AG09309 (cell line): ENCODE data around the gene IP6K1.
"Not testable (repeated sequence)": the region's sequence is repeated elsewhere in the genome, so short reads cannot be mapped to it uniquely, and the experiment has no call there.

Source experiments
- DNase-seq: peaks from one replicate; pipeline ENCODE4 v3.0.0-alpha.2; 2010; ENCODE audit warnings: low read depth
- H3K4me3 ChIP-seq: 2 replicates; pipeline ENCODE4 v1.5.1; 2011; ENCODE audit warnings: mild to moderate bottlenecking, low read depth, low read length, moderate library complexity; ENCODE audit not compliant: control insufficient read depth
- TF ChIP-seq, protein P1 (sequence below): IDR thresholded peaks from 2 replicates; pipeline ENCODE4 v1.5.1; 2011; ENCODE audit warnings: mild to moderate bottlenecking, low read depth, low read length, inconsistent platforms; ENCODE audit not compliant: insufficient read depth, control insufficient read depth; ENCODE audit errors: missing control alignments

Gene IP6K1

DNA sequence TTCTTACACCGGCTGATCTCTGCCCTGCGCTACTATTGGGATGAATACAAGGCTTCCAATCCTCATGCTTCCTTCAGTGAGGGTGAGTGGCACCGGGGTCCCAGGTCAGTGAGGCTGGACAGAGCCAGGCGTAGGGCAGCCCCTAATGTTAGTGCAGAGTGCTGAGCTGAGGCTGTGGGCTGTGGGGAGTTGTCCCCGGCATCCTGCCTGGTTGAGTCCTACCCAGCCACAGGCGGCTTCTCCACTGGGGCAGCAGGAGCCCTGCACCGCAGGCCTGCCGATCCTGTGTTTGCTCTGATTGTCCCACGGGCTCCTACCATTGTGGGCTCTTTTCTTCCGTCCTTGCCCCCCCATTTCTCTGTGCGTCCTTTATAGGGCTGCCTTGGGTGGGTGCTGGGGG is 83.7 kb downstream of the IP6K1 start:
- H3K4me3 ChIP-seq, result no peak overlapping the region
- TF ChIP-seq, protein P1, sequence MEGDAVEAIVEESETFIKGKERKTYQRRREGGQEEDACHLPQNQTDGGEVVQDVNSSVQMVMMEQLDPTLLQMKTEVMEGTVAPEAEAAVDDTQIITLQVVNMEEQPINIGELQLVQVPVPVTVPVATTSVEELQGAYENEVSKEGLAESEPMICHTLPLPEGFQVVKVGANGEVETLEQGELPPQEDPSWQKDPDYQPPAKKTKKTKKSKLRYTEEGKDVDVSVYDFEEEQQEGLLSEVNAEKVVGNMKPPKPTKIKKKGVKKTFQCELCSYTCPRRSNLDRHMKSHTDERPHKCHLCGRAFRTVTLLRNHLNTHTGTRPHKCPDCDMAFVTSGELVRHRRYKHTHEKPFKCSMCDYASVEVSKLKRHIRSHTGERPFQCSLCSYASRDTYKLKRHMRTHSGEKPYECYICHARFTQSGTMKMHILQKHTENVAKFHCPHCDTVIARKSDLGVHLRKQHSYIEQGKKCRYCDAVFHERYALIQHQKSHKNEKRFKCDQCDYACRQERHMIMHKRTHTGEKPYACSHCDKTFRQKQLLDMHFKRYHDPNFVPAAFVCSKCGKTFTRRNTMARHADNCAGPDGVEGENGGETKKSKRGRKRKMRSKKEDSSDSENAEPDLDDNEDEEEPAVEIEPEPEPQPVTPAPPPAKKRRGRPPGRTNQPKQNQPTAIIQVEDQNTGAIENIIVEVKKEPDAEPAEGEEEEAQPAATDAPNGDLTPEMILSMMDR, result no peak
- DNase-seq, result no peak

- no peak for DNase-seq
- TF ChIP-seq, protein P1, result peak; percentile 60
- H3K4me3 ChIP-seq, result no peak overlapping the region
Observed at GRCh38 chr3:49701388-49702077, 84.8 kb downstream of the IP6K1 start.

GRCh38 chr3:49700453-49701128 is 85.8 kb downstream of the IP6K1 start:
- no peak overlapping the region for H3K4me3 ChIP-seq
- TF ChIP-seq, protein P1, result no peak
- DNase-seq, result no peak

- TF ChIP-seq, protein P1, result no peak
- H3K4me3 ChIP-seq, result no peak overlapping the region
- DNase-seq, result no peak
Observed at GRCh38 chr3:49700014-49700413, 86.3 kb downstream of the IP6K1 start.

GRCh38 chr3:49699281-49699979 is 86.9 kb downstream of the IP6K1 start:
- H3K4me3 ChIP-seq, result no peak overlapping the region
- DNase-seq, result no peak
- TF ChIP-seq, protein P1, result no peak

DNA sequence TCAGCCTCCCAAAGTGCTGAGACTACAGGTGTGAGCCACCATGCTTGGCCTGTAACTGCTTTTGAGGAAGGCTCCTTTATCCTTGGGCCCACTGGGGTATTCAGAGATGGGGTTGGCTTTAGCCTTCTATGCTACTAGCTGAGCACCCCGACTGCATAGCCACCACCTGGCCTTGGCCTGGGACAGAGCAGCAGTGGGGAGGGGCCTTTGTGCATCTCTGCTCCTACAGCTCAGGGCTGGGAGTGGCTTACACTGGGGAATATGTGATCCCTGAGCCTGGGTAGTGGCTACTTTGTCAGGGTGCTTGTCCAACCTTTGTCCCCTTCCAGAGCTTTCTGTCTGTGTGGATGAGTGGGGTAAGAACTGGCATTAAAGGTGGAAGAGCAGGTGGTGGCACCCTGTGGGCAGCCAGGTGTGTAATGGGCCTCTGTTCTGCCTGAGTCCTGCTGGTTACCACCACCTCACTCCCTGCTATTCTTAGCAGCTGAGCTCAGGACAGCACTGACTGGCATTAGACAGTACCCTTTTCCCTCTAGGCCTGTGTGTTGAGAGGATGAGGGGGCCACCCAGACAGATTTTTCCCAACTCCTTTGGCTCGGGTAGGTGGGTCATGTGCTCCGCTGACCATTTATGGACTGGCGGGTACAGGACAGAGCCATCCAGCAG is 90.9 kb downstream of the IP6K1 start:
- not testable (repeated sequence) for H3K4me3 ChIP-seq, DNase-seq

DNA sequence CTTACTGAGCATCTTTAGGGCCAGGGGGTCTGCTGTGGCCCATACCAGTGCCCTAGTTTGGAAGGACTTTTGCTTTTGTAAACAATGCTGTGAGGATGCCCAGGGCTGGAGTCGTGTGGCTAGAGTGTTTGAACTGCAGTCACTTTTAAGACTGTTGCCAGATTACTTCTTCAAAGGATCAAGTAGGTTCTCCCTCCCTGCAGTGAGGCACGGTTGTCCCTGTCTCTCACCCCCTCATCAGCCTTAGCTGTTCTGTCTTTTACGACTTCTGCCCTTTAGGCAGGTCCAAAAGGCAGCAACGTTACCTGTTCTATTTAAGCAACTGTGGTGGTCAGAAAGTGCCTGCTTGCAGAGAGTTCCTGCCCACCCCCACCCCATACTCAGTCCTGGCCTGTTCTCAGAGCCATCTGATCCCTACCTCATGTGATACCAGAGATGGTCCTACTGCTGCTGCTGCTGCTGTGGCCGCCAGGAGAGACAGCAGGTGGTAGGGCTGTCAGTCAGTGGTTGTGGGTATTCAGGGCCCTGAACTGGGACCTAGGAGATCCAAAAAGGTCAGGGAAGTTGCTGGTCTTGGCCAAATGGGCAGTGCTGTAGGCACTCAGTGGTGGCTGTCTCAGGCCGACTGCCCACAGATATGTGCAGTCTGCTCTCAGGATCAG is 91.8 kb downstream of the IP6K1 start:
- DNase-seq, H3K4me3 ChIP-seq: not testable (repeated sequence)

GRCh38 chr3:49691481-49691880 is 94.9 kb downstream of the IP6K1 start:
- DNase-seq, H3K4me3 ChIP-seq: not testable (repeated sequence)

- not testable (repeated sequence) for H3K4me3 ChIP-seq
Observed at GRCh38 chr3:49690856-49691255, 95.5 kb downstream of the IP6K1 start.

GRCh38 chr3:49689908-49690624 is 96.3 kb downstream of the IP6K1 start:
- DNase-seq, result not testable (repeated sequence)
- H3K4me3 ChIP-seq, result peak overlapping the region; percentile 99

More at GRCh38 chr3:49690856-49691255, 95.5 kb downstream of the IP6K1 start:
- DNase-seq, result not testable (repeated sequence)
